ENCODE measurements around the gene ISM2.

GRCh38 chr14:77507762-77508161 is 9.1 kb upstream of the ISM2 start:
- TF ChIP-seq TAF1 (IDR thresholded peaks at IDR 0.05; ENCODE audit: low read depth, low read length) (no peak), POLR2A (IDR thresholded peaks at IDR 0.05; ENCODE audit: low read depth, low read length) (no peak), POLR2AphosphoS5 (IDR thresholded peaks at IDR 0.05; ENCODE audit: low read depth, low read length) (no peak)
